Brain microvascular endothelial cell (primary cell): Measurements from ENCODE around the gene CD300H.
"Not testable (repeated sequence)": the region's sequence is repeated elsewhere in the genome, so short reads cannot be mapped to it uniquely, and the experiment has no call there.

Experiments
- DNase-seq: peaks from one replicate; pipeline ENCODE4 v3.0.0-alpha.2; 2020
- H3K27ac ChIP-seq: fragments of 250-450 bp; sonication (Bioruptor Pico); 2 replicates; pipeline ENCODE4 v1.5.1; 2020; ENCODE audit warnings: mild to moderate bottlenecking, moderate library complexity
- H3K27me3 ChIP-seq: fragments of 250-450 bp; sonication (Bioruptor Pico); replicated peaks from 2 replicates; pipeline ENCODE4 v1.5.1; 2020; ENCODE audit warnings: mild to moderate bottlenecking
- H3K36me3 ChIP-seq: fragments of 250-450 bp; sonication (Bioruptor Pico); replicated peaks from 2 replicates; pipeline ENCODE4 v1.5.1; 2020; ENCODE audit warnings: mild to moderate bottlenecking
- H3K4me3 ChIP-seq: 2 replicates; pipeline ENCODE4 v1.5.1; 2011; ENCODE audit warnings: low read depth, mild to moderate bottlenecking, control low read depth, low read length, moderate library complexity
- CTCF ChIP-seq: IDR thresholded peaks from 2 replicates; pipeline ENCODE4 v1.5.1; 2011; ENCODE audit warnings: low read depth, mild to moderate bottlenecking, moderate library complexity, low read length, control low read depth, inconsistent platforms; ENCODE audit errors: missing control alignments
- in situ Hi-C: cut with HindIII; loops from 2 replicates; pipeline ENCODE4 v1.10.0; 2017; ENCODE audit warnings: low sequenced_read_pairs, low pct_ligation_motif_present

Gene CD300H

GRCh38 chr17:74582633-74583032 lies 15.3 kb upstream of the CD300H start:
- no peak for DNase-seq
- Histone ChIP-seq H3K4me3 (no peak overlapping the region), H3K27ac (no peak overlapping the region), H3K36me3 (no peaks in the 10 kb centered on the region), H3K27me3 (no peaks in the 10 kb centered on the region)
- no peak for TF ChIP-seq CTCF
- in situ Hi-C loops: no loop called here

GRCh38 chr17:74579900-74580299 lies 12.6 kb upstream of the CD300H start:
- no peak overlapping the region for H3K27ac ChIP-seq
- no peak for DNase-seq
- in situ Hi-C loops: no loop called here
- H3K27me3 ChIP-seq: no peaks in the 10 kb centered on the region
- TF ChIP-seq CTCF: no peak
- no peaks in the 10 kb centered on the region for H3K36me3 ChIP-seq
- H3K4me3 ChIP-seq: no peak overlapping the region

GRCh38 chr17:74578979-74579378 lies 11.7 kb upstream of the CD300H start:
- Histone ChIP-seq H3K27ac (no peak overlapping the region), H3K4me3 (no peak overlapping the region), H3K27me3 (no peaks in the 10 kb centered on the region), H3K36me3 (no peaks in the 10 kb centered on the region)
- DNase-seq: no peak
- in situ Hi-C loops: no loop called here
- no peak for TF ChIP-seq CTCF

GRCh38 chr17:74574489-74575142 lies 7.3 kb upstream of the CD300H start:
- H3K4me3 ChIP-seq: no peak overlapping the region
- H3K36me3 ChIP-seq: no peaks in the 10 kb centered on the region
- in situ Hi-C loops: no loop called here
- H3K27ac ChIP-seq: no peak overlapping the region
- DNase-seq: no peak
- no peaks in the 10 kb centered on the region for H3K27me3 ChIP-seq
- TF ChIP-seq CTCF: no peak

- H3K27ac ChIP-seq, DNase-seq, H3K4me3 ChIP-seq, H3K36me3 ChIP-seq, in situ Hi-C loops, H3K27me3 ChIP-seq: not testable (repeated sequence)
These were observed 6.3 kb upstream of the CD300H start for GRCh38 chr17:74573635-74574034.

GRCh38 chr17:74573169-74573568 lies 5.9 kb upstream of the CD300H start:
- no peak for DNase-seq
- H3K27ac ChIP-seq: no peak overlapping the region
- H3K4me3 ChIP-seq: no peak overlapping the region
- TF ChIP-seq CTCF: no peak
- H3K27me3 ChIP-seq: no peaks in the 10 kb centered on the region
- no peaks in the 10 kb centered on the region for H3K36me3 ChIP-seq
- in situ Hi-C loops: no loop called here
